ENCODE results near the gene ATG10. TPM values are rescaled to one million over a fixed set of nuclear protein-coding genes. Genes with fewer than 3 reads are reported as not detected.

ATG10 gene
- total and polyA plus RNA-seq, 2 of the 13 experiments (the other 11 are each of a cell fraction or from before 2014, with no cell fraction given) = 2.0 to 5.7 TPM

- ChIA-PET CTCF (ENCODE audit: low intra/inter-chr PET ratio, low total read pairs) (no interaction called here), POLR2A (no interaction called here)
- intact Hi-C loops (cut with micrococcal nuclease; ENCODE audit: unreplicated experiment) (no loop called here), in situ Hi-C loops (cut with HindIII; ENCODE audit: extremely low pct_ligation_motif_present, low pct_unique_long_range_greater_than_20kb) (no loop called here)
- Histone ChIP-seq H2AFZ (ENCODE audit: low read length) (no peak overlapping the region), H3K4me2 (ENCODE audit: low read depth, low read length) (no peak overlapping the region), H3K9me3 (ENCODE audit: low read length) (no peaks in the 10 kb centered on the region), H3K4me3 (replicated peaks in 1 of 3; ENCODE audit: insufficient read depth in 1 of 3, low read depth in 2 of 3, low read length in 3 of 3) (no peak overlapping the region), H3K9ac (ENCODE audit: insufficient read depth, low read depth, low read length) (no peak overlapping the region), H3K27ac (ENCODE audit: extremely low read length, insufficient read depth, low read length) (no peak overlapping the region), H3K79me2 (ENCODE audit: insufficient read depth, low read length) (no peaks in the 10 kb centered on the region), H3K4me1 (ENCODE audit: insufficient read depth, low read length) (no peaks in the 10 kb centered on the region), H3K36me3 (replicated peaks in 1 of 2; ENCODE audit: control insufficient read depth in 1 of 2, insufficient read depth in 2 of 2, low read length in 2 of 2) (no peaks in the 10 kb centered on the region), H3K27me3 (ENCODE audit: control insufficient read depth in 1 of 2, insufficient read depth in 2 of 2, low read length in 2 of 2) (no peaks in the 10 kb centered on the region), H4K20me1 (ENCODE audit: insufficient read depth, low read length) (no peaks in the 10 kb centered on the region)
- FAIRE-seq (no peak), ATAC-seq (no peak), DNase-seq (ENCODE audit: low spot score) (no peak)
- no TSS peak for BruUV-seq (replicated peaks)
- TF ChIP-seq SRF (IDR thresholded peaks at IDR 0.05; ENCODE audit: low read depth, low read length) (no peak), ZNF30 (CRISPR knock-in tag; IDR thresholded peaks at IDR 0.05) (no peak), ZFP36 (IDR thresholded peaks at IDR 0.05; ENCODE audit: borderline replicate concordance, low read depth, low read length, partially characterized antibody) (no peak), ZNF670 (CRISPR knock-in tag; IDR thresholded peaks at IDR 0.05; ENCODE audit: borderline replicate concordance) (no peak), PHF21A (CRISPR knock-in tag; IDR thresholded peaks at IDR 0.05) (no peak), ZSCAN5A (CRISPR knock-in tag; IDR thresholded peaks at IDR 0.05; ENCODE audit: borderline replicate concordance) (no peak), HMGXB3 (CRISPR knock-in tag; IDR thresholded peaks at IDR 0.05; ENCODE audit: borderline replicate concordance) (no peak), HNRNPL (IDR thresholded peaks at IDR 0.05; ENCODE audit: low read depth, low read length) (no peak), ZNF777 (CRISPR knock-in tag; IDR thresholded peaks at IDR 0.05) (no peak), ZBTB34 (CRISPR knock-in tag; IDR thresholded peaks at IDR 0.05) (no peak), ZNF121 (CRISPR knock-in tag; IDR thresholded peaks at IDR 0.05) (no peak), NR3C1 (CRISPR knock-in tag; IDR thresholded peaks at IDR 0.05) (no peak), AGO1 (IDR thresholded peaks at IDR 0.05; ENCODE audit: low read depth, low read length, poor library complexity, severe bottlenecking) (no peak), ZBTB46 (CRISPR knock-in tag; IDR thresholded peaks at IDR 0.05; ENCODE audit: borderline replicate concordance) (no peak), ZNF18 (CRISPR knock-in tag; IDR thresholded peaks at IDR 0.05; ENCODE audit: insufficient replicate concordance) (no peak)
Observed at GRCh38 chr5:81936750-81937149, 35.1 kb upstream of the ATG10 start.
